ENCODE results near the gene ARL13B. TPM values are rescaled to one million over a fixed set of nuclear protein-coding genes. Genes with fewer than 3 reads are reported as not detected.

ARL13B gene
- total and polyA plus RNA-seq, 10 of the 15 experiments (the other 5 are each of a cell fraction or from before 2014, with no cell fraction given) = 3.0 to 10.4 (median 7.9) TPM

DNA sequence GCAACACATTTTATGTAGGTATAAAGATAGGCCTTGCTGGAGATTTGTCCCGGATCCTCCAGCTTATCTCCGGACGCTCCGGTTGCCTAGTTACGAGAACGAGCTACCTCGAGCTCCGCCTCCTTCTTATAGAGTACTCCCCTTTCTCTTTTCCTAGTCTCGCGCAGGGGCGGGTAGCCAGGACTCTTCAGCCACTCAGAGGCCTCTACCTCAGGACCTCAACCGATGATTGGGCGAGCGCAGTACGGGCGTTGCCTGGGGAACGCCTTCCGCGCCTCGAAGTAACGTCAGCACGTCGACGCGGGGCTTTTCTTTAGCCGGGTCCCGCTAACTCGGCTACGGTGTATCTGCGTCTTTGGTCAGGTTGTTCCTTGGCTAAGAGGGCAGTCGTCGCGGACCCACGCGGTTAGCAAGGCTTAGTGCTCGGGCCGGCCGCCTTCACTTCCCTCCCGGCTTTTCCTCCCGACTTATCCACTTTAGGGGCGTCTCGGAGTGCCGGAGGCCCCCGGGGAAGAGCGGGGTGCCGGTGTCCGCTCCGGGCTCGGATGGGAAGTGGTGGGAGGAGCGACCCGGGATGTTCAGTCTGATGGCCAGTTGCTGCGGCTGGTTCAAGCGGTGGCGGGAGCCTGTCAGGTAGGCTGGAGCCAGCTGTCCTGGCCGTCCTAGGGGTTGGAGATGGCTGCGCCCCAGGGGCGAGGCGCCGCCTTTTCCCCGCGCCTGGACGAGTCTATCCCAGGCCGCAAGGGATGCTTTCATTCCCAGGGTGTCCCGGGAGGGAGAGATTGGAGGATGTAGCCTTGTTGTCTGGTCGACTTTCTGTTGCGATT lies at the start of gene ARL13B (continued):
- no peak for TF ChIP-seq RELA (IDR thresholded peaks at IDR 0.05; ENCODE audit: borderline replicate concordance, partially characterized antibody)
- TF ChIP-seq FOXK2 (IDR thresholded peaks at IDR 0.05) = no peak
- TF ChIP-seq, protein P1, sequence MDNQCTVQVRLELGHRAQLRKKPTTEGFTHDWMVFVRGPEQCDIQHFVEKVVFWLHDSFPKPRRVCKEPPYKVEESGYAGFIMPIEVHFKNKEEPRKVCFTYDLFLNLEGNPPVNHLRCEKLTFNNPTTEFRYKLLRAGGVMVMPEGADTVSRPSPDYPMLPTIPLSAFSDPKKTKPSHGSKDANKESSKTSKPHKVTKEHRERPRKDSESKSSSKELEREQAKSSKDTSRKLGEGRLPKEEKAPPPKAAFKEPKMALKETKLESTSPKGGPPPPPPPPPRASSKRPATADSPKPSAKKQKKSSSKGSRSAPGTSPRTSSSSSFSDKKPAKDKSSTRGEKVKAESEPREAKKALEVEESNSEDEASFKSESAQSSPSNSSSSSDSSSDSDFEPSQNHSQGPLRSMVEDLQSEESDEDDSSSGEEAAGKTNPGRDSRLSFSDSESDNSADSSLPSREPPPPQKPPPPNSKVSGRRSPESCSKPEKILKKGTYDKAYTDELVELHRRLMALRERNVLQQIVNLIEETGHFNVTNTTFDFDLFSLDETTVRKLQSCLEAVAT (IDR thresholded peaks at IDR 0.05) = no peak
- TF ChIP-seq, protein P2, sequence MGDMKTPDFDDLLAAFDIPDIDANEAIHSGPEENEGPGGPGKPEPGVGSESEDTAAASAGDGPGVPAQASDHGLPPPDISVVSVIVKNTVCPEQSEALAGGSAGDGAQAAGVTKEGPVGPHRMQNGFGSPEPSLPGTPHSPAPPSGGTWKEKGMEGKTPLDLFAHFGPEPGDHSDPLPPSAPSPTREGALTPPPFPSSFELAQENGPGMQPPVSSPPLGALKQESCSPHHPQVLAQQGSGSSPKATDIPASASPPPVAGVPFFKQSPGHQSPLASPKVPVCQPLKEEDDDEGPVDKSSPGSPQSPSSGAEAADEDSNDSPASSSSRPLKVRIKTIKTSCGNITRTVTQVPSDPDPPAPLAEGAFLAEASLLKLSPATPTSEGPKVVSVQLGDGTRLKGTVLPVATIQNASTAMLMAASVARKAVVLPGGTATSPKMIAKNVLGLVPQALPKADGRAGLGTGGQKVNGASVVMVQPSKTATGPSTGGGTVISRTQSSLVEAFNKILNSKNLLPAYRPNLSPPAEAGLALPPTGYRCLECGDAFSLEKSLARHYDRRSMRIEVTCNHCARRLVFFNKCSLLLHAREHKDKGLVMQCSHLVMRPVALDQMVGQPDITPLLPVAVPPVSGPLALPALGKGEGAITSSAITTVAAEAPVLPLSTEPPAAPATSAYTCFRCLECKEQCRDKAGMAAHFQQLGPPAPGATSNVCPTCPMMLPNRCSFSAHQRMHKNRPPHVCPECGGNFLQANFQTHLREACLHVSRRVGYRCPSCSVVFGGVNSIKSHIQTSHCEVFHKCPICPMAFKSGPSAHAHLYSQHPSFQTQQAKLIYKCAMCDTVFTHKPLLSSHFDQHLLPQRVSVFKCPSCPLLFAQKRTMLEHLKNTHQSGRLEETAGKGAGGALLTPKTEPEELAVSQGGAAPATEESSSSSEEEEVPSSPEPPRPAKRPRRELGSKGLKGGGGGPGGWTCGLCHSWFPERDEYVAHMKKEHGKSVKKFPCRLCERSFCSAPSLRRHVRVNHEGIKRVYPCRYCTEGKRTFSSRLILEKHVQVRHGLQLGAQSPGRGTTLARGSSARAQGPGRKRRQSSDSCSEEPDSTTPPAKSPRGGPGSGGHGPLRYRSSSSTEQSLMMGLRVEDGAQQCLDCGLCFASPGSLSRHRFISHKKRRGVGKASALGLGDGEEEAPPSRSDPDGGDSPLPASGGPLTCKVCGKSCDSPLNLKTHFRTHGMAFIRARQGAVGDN (IDR thresholded peaks at IDR 0.05) = no peak
- no peak for TF ChIP-seq CHD1 (IDR thresholded peaks at IDR 0.05; ENCODE audit: low read depth, low read length)
- peak; percentile 60; the same call in 1 of the 2 replicates for TF ChIP-seq SIN3A (IDR thresholded peaks at IDR 0.05; ENCODE audit: low read depth, low read length)
- TF ChIP-seq STAT1 (conservative IDR thresholded peaks at IDR 0.05) = no peak
- no peak for TF ChIP-seq CBX3 (IDR thresholded peaks at IDR 0.05; ENCODE audit: borderline replicate concordance, low read depth)
- TF ChIP-seq NFXL1 (IDR thresholded peaks at IDR 0.05; ENCODE audit: borderline replicate concordance) = no peak
- TF ChIP-seq, protein P3, sequence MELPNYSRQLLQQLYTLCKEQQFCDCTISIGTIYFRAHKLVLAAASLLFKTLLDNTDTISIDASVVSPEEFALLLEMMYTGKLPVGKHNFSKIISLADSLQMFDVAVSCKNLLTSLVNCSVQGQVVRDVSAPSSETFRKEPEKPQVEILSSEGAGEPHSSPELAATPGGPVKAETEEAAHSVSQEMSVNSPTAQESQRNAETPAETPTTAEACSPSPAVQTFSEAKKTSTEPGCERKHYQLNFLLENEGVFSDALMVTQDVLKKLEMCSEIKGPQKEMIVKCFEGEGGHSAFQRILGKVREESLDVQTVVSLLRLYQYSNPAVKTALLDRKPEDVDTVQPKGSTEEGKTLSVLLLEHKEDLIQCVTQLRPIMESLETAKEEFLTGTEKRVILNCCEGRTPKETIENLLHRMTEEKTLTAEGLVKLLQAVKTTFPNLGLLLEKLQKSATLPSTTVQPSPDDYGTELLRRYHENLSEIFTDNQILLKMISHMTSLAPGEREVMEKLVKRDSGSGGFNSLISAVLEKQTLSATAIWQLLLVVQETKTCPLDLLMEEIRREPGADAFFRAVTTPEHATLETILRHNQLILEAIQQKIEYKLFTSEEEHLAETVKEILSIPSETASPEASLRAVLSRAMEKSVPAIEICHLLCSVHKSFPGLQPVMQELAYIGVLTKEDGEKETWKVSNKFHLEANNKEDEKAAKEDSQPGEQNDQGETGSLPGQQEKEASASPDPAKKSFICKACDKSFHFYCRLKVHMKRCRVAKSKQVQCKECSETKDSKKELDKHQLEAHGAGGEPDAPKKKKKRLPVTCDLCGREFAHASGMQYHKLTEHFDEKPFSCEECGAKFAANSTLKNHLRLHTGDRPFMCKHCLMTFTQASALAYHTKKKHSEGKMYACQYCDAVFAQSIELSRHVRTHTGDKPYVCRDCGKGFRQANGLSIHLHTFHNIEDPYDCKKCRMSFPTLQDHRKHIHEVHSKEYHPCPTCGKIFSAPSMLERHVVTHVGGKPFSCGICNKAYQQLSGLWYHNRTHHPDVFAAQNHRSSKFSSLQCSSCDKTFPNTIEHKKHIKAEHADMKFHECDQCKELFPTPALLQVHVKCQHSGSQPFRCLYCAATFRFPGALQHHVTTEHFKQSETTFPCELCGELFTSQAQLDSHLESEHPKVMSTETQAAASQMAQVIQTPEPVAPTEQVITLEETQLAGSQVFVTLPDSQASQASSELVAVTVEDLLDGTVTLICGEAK (IDR thresholded peaks at IDR 0.05; ENCODE audit: borderline replicate concordance) = no peak; the same call in 1 of the 2 replicates
- no peak for TF ChIP-seq POU2F2 (IDR thresholded peaks at IDR 0.05; ENCODE audit: borderline replicate concordance, low read depth, low read length)
- TF ChIP-seq SUZ12 (IDR thresholded peaks at IDR 0.05; ENCODE audit: unreplicated experiment) = no peak
- TF ChIP-seq ZNF24 (IDR thresholded peaks at IDR 0.05) = no peak
- TF ChIP-seq, protein P4, sequence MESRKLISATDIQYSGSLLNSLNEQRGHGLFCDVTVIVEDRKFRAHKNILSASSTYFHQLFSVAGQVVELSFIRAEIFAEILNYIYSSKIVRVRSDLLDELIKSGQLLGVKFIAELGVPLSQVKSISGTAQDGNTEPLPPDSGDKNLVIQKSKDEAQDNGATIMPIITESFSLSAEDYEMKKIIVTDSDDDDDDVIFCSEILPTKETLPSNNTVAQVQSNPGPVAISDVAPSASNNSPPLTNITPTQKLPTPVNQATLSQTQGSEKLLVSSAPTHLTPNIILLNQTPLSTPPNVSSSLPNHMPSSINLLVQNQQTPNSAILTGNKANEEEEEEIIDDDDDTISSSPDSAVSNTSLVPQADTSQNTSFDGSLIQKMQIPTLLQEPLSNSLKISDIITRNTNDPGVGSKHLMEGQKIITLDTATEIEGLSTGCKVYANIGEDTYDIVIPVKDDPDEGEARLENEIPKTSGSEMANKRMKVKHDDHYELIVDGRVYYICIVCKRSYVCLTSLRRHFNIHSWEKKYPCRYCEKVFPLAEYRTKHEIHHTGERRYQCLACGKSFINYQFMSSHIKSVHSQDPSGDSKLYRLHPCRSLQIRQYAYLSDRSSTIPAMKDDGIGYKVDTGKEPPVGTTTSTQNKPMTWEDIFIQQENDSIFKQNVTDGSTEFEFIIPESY (IDR thresholded peaks at IDR 0.05) = no peak
- TF ChIP-seq EP300 (IDR thresholded peaks at IDR 0.05; ENCODE audit: borderline replicate concordance in 1 of 2, control insufficient read depth in 1 of 2, low read depth in 2 of 2, low read length in 2 of 2) = no peak
- TF ChIP-seq TCF7 (IDR thresholded peaks at IDR 0.05; ENCODE audit: borderline replicate concordance) = no peak
- no peak for TF ChIP-seq SMC3 (IDR thresholded peaks at IDR 0.05; ENCODE audit: borderline replicate concordance, low read length)
